Uterus (tissue), 4 donors: ENCODE data around the gene HBQ1. TPM values are rescaled to one million over a fixed set of nuclear protein-coding genes. Genes with fewer than 3 reads are reported as not detected.
"Not testable (repeated sequence)": the region's sequence is repeated elsewhere in the genome, so short reads cannot be mapped to it uniquely, and the experiment has no call there.

Experiments used
- DNase-seq, 2 donors: peaks; one replicate each; pipeline ENCODE4 v3.0.0-alpha.2; 2019 to 2020
- H3K27ac ChIP-seq, 2 donors: fragments of 200-600 bp; sonication (generic); 1 replicate in 1 of 2; 2 replicates in 1 of 2; pipeline ENCODE4 v1.5.1; 2016 to 2018
- H3K27me3 ChIP-seq, 2 donors: fragments of 200-600 bp; sonication (generic); one replicate each; pipeline ENCODE4 v1.5.1; 2018 to 2019; ENCODE audit warnings: control low read depth in 1 of 2
- H3K36me3 ChIP-seq, 2 donors: fragments of 200-600 bp; sonication (generic); one replicate each; pipeline ENCODE4 v1.5.1; 2019; ENCODE audit warnings: control low read depth in 1 of 2
- H3K4me1 ChIP-seq, 2 donors: fragments of 200-600 bp; sonication (generic); one replicate each; pipeline ENCODE4 v1.5.1; 2018 to 2019; ENCODE audit warnings: control low read depth in 1 of 2
- H3K4me3 ChIP-seq, 2 donors: fragments of 200-600 bp; sonication (generic); 1 replicate in 1 of 2; 2 replicates in 1 of 2; pipeline ENCODE4 v1.5.1; 2018 to 2019; ENCODE audit warnings: mild to moderate bottlenecking in 1 of 2
- H3K9me3 ChIP-seq, 2 donors: fragments of 200-600 bp; sonication (generic); one replicate each; pipeline ENCODE4 v1.5.1; 2019; ENCODE audit warnings: control low read depth in 1 of 2
- CTCF ChIP-seq, 4 experiments: fragments of 200-600 bp in 2 of 4; fragments of 450-650 bp in 2 of 4; sonication (generic) in 2 of 4; IDR thresholded peaks; one replicate each; pipeline ENCODE4 v1.5.1; 2016 to 2019; ENCODE audit warnings: antibody characterized with exemption in 4 of 4, mild to moderate bottlenecking in 2 of 4, moderate library complexity in 1 of 4
- POLR2A ChIP-seq, 2 donors: fragments of 450-650 bp; IDR thresholded peaks; one replicate each; pipeline ENCODE4 v1.6.1; 2016; ENCODE audit warnings: antibody characterized with exemption in 2 of 2, mild to moderate bottlenecking in 1 of 2, moderate library complexity in 1 of 2
- intact Hi-C: fragments of 100-400 bp; cut with DNase I; formaldehyde crosslinking; loops from one replicate; pipeline ENCODE4 v1.15.1; 2023; ENCODE audit warnings: low total_unique reads
- total RNA-seq, 4 donors: library from RNA; depleted of rRNA in 3 of 4; stranded (reverse); fragments of >200 nt in 3 of 4; gene quantifications; one replicate each; pipeline versions ENCODE4 v1.1.0 to v1.2.4, GENCODE V29; 2014 to 2023
- donor health status: DM: yes; HTN: yes; CAD: no.

Gene HBQ1
- total RNA-seq, 4 donors from 2014 or later, result 4.1 TPM; not detected in 3

GRCh38 chr16:146646-147045 lies 33.6 kb upstream of the HBQ1 start:
- H3K4me3 ChIP-seq, result no peak overlapping the region
- no peak overlapping the region for H3K27ac ChIP-seq
- H3K4me1 ChIP-seq, result no peaks in the 10 kb centered on the region
- no peak for DNase-seq
- H3K27me3 ChIP-seq, result no peaks in the 10 kb centered on the region
- H3K9me3 ChIP-seq, result no peaks in the 10 kb centered on the region
- TF ChIP-seq POLR2A (IDR thresholded peaks at IDR 0.05) (no peak), CTCF (IDR thresholded peaks at IDR 0.05) (no peak)
- no peaks in the 10 kb centered on the region for H3K36me3 ChIP-seq
- intact Hi-C loops, result no loop called here

GRCh38 chr16:149024-149660 lies 31.1 kb upstream of the HBQ1 start:
- Histone ChIP-seq H3K27ac (no peak overlapping the region), H3K36me3 (no peaks in the 10 kb centered on the region), H3K9me3 (no peaks in the 10 kb centered on the region), H3K4me1 (peaks cover 0 to under 1% of the 10 kb centered on the region in 2 donors), H3K27me3 (no peaks in the 10 kb centered on the region), H3K4me3 (no peak overlapping the region)
- no peak for DNase-seq
- intact Hi-C loops, result no loop called here
- TF ChIP-seq POLR2A (IDR thresholded peaks at IDR 0.05) (no peak), CTCF (IDR thresholded peaks at IDR 0.05) (no peak)

DNA sequence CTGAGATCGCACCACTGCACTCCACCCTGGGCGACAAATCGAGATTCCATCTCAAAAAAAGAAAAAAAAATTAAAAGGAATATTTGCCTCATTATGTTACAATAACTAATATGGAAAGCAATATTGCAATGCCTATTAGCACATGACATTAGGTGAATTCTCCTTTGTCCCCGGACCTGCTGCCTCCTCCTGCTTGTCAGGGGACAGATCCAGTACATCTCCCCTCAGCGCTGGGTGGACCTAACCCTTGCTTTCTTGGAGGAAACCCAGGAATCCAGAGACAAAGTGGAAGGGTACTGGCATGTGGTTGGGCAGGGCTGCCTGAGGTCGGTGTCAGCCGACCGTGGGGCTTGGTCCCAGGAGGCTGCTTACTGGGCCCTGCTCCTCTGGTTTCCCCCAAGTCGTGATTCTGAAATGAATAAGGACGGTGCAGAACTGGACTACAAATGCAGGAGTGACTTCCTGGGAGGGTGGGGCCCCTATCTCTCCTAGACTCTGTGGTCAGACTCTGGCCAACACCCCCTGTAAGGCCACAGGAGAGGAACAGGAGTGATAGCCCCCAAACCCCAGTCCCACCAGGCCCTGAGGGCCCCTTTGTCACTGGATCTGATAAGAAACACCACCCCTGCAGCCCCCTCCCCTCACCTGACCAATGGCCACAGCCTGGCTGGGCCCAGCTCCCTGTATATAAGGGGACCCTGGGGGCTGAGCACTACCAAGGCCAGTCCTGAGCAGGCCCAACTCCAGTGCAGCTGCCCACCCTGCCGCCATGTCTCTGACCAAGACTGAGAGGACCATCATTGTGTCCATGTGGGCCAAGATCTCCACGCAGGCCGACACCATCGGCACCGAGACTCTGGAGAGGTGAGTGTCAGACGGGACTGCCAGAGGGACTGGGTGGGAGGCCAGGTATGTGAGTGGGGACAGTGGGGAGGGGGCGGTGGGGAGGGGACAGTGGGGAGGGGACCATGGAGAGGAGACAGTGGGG lies 27.8 kb upstream of the HBQ1 start, which contains the start of gene HBZ:
HBZ (plus strand) TSS at position 504 of the 988 bp plus-strand sequence; CDS start at position 770, 266 bp downstream.
- DNase-seq, result no peak
- Histone ChIP-seq H3K4me1 (peaks cover 0 to 6% of the 10 kb centered on the region in 2 donors), H3K27me3 (peaks cover 5 to 20% of the 10 kb centered on the region in 2 donors), H3K36me3 (no peaks in the 10 kb centered on the region), H3K4me3 (no peak within 1 kb of the TSS), H3K27ac (no peak within 1 kb of the TSS), H3K9me3 (no peaks in the 10 kb centered on the region)
- TF ChIP-seq POLR2A (IDR thresholded peaks at IDR 0.05) (no peak), CTCF (IDR thresholded peaks at IDR 0.05) (no peak)
- intact Hi-C loops, result no loop called here

- intact Hi-C loops, result not testable (repeated sequence)
These were observed 27.1 kb upstream of the HBQ1 start for GRCh38 chr16:153129-153521.

DNA sequence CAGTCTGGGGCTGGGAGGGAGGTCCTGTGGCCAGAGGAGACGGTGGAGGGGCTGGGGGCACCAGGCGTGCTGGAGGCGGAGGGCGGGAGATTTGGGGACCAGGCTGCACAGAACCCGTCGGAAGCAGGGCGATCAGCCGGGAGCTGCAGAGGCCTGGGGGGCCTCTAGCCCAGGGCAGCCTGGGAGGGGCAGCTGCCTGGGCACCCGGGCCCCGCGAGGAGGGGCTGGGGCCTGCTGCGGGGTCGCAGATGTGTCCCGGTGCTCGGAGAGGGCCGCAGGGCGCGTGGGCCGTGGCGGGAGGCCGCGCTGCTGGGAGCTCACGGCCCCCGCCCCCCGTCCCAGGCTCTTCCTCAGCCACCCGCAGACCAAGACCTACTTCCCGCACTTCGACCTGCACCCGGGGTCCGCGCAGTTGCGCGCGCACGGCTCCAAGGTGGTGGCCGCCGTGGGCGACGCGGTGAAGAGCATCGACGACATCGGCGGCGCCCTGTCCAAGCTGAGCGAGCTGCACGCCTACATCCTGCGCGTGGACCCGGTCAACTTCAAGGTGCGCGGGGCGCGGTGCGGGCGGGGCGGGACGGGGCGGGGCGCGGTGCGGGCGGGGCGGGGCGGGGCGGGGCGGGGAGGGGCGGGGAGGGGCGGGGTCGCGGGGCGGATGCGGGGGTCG lies 26.6 kb upstream of the HBQ1 start:
- H3K9me3 ChIP-seq, H3K36me3 ChIP-seq, H3K4me3 ChIP-seq, intact Hi-C loops, H3K27ac ChIP-seq, DNase-seq, H3K4me1 ChIP-seq: not testable (repeated sequence)
- H3K27me3 ChIP-seq, result peaks cover 5 to 20% of the 10 kb centered on the region in 2 donors

More at GRCh38 chr16:153129-153521, 27.1 kb upstream of the HBQ1 start:
- DNase-seq, H3K4me3 ChIP-seq, H3K9me3 ChIP-seq, H3K27ac ChIP-seq, H3K36me3 ChIP-seq, H3K4me1 ChIP-seq: not testable (repeated sequence)
- peaks cover 5 to 20% of the 10 kb centered on the region in 2 donors for H3K27me3 ChIP-seq
